GM21423 (cell line): ENCODE results near the gene DDN.

Source experiments
- ATAC-seq: cut with Tn5 transposase; IDR thresholded peaks from one replicate; pipeline ENCODE4 v1.9.1; 2021; ENCODE audit warnings: mild to moderate bottlenecking, moderate library complexity; ENCODE audit not compliant: unreplicated experiment

The DDN gene

GRCh38 chr12:49015196-49015595 lies 16.0 kb upstream of the DDN start:
- ATAC-seq: no peak

- ATAC-seq: no peak
Measured at GRCh38 chr12:49014547-49014946, 15.4 kb upstream of the DDN start.

DNA sequence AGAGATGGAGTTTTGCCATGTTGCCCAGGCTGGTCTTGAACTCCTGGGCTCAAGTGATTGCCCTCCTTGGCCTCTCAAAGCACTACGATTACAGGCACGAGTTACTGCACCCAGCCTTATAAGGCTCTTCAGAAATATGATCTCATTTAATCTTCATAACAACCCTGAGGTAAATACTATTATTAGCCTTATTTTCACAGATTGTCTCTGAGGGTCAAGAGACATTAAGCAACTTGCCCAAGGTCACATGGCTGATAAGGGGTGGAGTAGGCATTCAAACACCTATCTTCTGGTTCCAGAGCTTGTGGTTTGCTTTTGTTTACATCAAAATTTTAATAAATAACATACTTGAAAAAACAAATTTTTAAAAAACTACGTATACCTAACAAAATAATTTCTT lies 14.3 kb upstream of the DDN start:
- no peak for ATAC-seq

DNA sequence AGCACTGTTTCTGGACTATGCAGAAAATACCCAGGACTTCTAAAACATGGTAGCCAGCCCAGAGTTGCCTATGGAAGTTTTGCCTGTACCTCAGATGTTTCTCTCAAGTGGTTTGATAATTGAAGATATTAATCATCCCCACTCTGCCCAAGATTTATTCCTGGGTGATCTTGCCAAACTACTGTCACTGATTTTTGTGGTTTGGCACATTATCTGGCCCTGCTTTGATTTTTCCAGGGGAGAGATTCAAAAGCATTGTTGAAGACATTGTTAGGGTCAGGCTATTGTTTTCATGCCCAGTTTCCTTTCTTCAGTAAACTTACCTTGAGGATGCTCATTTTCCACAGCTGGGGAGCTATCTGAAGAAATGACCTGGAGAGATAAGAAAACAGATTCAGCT lies 13.6 kb upstream of the DDN start:
- no peak for ATAC-seq

DNA sequence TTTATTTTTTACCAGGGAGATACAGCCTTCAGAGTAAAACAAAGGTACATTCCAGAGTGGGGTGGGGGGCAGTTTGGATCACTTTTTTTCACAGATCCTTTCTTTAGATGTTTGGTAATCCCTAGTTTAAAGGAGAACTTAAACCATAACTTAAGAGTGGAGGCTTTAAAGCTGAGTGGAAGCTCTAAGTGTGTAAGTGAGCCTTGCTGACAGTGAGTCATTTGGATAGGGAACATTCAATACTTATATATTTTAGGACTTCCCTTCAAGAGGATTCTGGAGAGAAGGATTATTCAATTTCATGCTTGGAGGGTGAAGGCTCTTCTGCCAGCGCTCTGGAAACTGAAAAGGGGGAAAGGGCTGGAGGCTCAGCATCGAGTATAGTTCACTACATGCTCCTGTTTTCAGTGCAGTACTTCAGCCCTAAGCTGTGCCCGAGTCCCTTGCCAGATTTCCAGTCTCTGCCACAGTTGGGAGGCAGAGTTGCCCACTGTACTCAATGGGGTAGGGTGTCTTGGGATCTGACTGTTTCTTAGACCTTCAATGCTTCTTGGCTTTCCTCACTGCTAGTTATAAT lies 11.0 kb upstream of the DDN start:
- ATAC-seq: no peak

GRCh38 chr12:49008943-49009342 lies 9.8 kb upstream of the DDN start:
- no peak for ATAC-seq

DNA sequence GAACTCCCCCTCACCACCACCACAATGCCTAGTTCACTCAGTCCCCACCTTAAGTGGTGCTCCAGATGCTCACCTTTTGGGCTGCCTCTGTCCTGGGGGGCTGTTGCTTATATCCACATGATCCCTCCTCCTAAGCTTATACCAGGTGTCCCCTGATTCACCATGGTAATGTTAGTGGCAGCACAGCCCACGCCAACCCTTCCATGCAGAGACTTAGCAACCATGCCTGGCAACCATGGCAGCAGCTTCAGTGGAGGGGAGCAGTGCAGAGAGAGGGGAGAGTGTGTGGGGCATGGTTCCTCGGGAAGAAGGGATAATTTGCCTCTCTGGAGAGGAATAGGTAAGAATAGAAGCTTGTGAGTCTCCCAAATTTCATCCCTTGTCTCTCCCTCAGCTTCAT lies 1.2 kb upstream of the DDN start:
- ATAC-seq: no peak

DNA sequence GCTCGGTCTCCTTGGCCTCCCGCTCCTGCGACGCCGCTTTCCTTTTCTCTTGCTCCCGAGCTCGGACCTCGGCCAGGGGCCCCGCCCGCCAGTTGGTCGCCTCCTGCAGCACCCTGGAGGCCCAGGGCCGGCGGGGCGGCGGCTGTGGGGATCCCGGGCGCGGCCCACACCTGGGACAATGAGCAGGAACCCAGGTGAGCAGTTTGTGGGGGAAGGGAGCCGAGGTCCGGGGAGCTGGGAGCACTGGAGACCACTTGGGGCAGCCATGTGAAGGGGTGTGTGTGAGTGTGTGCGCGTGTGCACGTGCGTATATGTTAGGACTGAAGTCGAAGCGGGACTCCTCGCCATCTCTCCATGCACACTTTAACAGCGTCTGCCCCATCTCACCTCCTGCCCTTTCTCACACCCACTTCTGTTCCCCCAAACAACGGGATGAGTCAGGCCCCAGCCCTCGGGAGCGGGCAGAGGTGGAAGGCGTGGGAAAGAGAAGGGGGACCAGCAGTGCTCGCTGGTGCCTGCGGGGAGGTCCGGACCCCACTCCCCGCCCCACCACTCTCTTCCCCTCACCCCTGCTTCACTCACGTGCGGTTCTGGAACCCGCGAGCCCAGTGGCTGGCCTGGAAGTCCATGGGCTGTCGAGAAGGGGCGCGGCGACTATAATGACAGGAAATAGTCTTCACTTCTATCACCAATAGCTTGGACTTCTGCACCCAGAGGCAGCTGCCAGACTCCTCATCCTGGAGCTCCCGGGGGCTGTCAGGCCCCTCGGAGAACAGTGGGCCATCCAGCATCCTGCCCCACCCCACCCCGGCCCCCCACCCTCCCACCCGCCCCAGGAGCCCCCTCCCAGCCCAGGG lies 450 bp downstream of the DDN start:
- ATAC-seq: peak; percentile 9

- peak; percentile 48 for ATAC-seq
Measured at GRCh38 chr12:48997719-48998496, 1.3 kb downstream of the DDN start.

DNA sequence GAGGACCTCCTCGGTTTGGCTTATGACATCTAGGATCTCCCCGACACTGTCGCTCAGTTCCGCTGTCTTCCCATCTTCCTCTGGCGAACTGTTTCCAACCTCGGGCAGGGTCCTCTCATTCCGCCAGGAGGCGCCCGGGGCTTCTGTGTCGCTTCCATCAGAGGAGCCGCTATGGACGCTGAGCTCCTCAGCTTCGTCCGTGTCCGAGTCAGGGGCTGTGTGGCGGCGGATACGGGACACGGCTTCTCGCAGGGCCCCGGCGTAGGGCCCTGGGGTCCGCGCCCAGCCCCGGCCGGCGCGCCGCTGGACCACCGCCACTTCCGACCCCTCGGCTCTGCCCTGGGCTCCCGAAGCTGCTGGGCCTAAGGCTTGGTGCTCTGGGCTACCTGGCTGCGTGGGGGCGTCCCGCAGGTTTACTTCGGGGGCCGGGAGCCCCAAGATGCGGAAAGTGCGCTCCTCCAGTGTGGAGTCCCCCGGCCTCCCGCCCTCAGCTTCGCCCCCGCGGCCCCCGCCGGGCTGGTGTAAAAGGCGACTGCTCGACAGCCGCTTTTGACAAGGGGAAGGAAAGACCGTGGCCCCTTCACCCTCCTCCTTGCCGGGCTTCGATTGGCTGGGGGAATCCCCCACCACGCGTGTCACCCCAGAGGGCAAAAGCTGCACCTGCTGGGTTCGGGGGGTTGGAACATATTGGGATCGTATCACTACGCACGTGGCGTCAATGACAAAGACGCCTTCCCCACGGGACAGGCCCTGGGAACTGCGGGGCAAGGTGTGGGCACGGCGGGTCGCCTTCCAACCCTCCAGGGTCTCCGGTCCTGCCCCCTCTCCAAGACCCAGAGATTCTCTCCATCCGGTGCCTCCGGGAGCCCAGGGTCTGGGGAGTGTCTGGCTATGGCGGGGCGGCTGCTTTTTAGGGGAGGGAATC lies 2.1 kb downstream of the DDN start:
- ATAC-seq: no peak

GRCh38 chr12:48995086-48995879 lies 3.9 kb downstream of the DDN start:
- no peak for ATAC-seq

- no peak for ATAC-seq
Measured at GRCh38 chr12:48994224-48995085, 4.7 kb downstream of the DDN start.

DNA sequence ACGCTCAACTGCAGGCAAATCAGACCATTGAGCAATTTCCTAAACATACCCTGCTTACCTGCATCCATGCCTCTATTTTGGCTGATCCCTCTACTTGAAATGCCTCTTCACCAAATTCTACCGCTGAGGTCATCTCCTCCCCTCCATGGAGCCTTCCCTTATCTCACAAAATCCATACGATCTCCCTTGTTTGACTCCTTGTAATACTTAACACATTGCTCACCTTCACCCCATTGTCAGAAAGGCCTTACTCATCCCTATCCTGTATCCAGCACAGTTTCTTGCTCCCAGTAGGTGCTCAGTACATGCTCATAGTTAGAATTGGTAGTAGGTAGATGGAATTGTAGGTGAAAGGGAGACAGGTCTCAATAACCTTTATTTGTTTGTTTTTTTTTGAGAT lies 5.4 kb downstream of the DDN start:
- no peak for ATAC-seq

DNA sequence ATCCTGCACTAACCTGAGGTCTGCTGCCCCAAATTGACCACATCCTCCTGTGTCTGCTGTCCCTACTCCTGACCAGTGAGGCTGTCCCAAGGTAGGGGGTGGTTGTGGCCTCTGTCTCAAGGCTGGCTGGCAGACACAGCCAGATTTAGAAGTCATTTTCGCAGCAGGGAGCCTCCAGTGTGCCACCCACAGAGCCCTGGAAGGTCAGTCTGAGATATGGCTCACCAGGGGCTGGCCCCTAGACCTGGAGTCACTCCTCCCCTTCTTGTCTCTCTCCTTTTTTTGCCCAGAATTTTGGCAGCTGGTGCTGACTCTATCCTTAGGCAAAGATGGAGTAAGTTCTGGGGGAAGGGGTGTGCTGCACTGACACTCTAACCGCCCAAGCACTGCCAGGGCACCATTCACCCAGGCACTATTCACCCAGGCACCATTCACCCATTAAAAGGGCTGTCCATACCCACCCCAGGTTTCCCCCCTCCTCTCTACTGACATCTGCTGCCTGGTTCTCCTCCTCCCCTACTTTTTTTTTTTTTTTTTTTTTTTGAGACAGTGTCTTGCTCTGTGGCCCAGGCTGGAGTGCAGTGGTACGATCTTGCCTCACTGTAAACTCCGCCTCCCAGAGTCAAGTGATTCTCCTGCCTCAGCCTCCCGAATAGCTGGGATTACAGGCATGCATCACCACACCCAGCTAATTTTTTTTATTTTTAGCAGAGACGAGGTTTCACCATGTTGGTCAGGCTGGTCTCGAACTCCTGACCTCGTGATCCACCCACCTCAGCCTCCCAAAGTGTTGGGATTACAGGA lies 7.7 kb downstream of the DDN start:
- ATAC-seq: no peak

DNA sequence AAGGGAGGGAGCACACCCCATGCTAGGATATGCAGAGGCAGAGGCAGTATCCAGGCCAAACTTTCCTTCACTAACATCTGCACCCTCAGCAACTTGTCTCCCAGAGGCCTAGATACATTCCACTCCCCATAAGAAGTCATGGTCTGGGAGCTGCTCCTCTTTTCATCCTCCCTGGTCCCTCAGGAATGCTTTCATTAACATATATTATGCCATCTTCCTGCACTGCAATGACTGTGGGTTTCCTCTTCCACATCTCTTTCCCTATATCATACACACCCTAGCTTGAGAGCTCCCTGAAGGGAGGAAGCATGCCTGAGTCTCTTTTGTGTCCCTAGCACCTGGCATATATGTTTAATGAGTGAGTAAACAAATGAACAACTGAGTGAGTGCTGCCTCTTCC lies 8.6 kb downstream of the DDN start:
- no peak for ATAC-seq

DNA sequence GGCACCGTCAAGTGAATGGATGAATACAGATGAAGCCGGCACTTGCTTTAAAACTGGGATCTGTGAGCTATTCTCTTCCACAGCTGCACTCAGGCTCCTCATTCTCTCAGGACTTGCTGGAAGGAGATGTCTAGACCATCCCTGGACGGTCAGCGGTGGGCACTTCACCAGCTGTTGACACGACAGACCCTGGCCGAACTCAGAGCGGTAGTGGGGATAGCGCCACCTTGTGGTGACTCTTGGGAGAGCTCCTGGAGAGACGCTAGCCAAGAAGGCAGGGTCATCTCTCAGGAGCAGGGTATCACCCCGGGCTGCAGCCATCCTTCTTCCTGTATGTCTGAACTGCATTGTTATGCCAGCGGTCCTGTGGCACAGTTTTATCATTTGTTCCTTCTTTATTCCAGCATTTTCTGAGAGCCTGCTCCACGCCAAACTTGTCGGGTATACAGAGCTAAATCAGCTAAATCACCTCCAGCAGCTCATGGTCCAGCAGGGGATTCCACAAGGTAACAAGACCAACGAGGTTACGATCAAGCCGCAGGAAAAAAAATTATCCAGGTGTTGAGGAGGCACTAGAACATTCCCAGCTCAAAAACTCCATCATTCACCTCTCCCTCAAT lies 11.0 kb downstream of the DDN start:
- ATAC-seq: no peak

DNA sequence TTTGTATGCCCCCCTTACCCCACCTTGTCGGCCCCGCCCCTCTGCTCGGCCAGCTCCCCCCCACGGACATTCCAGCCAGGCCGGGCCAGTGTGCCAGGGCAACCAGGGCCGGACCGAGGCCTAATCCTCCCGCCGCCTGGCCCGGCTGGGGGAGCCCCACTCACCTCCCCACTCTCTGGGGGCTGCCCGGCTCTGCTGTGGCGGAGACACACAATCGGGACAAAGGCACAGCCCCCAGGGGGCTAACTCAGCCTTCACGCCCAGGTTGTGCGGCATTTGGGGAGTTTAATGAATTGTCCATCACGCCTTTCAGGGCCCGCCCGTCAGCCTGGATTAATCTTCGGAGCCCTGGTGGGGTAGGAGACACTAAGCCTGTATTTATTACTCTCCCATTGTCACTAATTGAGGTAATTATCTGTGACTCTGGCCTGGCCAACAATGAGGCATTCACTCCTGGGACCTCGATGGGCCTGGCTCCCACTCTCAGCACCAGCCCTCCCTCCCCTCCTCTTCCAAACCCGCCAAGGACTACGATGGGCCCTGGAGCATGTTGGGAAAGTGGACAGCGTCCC lies 12.4 kb downstream of the DDN start:
- no peak for ATAC-seq

DNA sequence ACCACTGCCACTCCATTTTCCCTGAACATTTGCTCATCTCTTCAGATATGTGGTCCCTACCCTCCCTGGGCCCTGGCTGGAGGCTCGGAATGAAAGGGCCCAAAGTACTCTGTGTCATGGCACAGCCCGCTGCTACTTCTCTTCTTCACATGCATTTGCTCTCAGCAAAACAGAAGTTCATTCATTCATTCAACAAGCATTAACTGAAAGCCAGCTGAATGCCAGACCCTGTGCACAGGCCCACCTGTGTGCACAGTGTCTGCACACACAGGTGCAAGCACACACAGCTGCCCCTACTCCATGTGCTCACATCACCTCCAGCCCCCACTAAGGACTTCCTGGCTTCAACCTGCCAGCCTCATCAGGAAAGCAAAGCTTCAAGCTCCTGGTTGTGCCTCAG lies 13.3 kb downstream of the DDN start:
- ATAC-seq: no peak
